Colon (tissue), 2 donors: ENCODE measurements around the gene ZFYVE28.

ENCODE experiments used
- FAIRE-seq: peaks from 2 replicates; lab custom pipeline; 2012; peaks lifted over from hg19 to GRCh38; lab: Jason Lieb, UNC
- donor health status: control.
- donor health status: control.

ZFYVE28 gene

DNA sequence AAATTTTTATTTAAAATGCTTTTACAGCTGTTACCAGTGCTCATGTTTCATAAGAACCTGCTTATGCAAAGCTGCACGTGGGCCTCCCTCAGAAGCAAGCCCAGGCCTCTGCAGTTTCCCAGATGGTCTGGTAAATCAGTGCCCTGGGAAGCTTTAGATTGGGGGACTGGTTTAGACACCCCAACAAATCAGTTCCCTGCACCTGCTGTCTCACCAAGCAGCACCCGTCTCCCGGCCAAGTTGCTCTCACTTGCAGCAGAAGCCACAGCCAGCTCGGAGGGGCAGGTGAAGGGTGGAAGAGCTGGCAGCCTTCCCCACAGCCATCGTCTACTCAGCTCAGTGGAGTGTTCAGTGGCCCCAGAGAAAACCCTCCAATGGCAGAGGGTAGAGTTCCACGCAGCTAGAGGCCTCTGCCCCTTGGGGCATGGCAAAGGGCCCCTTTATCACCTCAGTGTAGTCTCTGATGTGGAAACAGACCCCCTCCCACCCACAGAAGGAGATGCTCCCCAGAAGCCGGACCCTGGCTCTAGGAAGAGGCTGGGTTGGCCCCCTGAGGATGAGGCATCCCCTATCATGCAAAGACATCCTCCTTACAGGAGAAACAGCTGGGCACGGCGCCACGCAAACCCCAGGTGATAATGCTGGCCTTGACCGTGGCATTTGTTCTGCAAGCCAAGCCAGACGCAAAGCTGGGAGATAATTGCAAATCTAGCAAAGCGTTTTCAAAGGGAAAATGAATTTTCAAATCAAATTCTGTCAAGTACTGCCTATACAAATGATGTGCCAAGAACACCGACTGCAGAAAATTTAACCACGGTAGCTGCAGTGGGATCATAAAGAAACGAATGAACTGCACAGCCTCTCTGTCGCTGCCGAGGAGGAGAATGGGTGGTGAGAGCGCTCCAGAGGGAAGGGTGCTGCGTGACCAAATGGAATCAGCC lies 51.9 kb downstream of the ZFYVE28 start:
- no peak for FAIRE-seq

DNA sequence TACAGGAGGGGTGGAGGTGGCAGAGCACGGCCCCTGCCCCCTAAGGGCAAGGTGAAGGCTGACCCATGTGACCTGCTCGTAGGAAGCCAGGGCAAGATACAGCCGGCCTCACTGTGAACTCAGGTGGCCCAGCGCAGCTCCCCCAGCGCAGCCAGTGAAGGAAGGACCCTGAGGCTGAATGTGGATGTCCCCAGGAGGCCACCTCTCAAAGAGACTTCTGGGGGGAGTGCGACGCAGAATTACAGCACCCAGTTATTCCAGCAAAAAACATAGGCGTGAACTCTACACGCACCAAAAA lies 52.6 kb downstream of the ZFYVE28 start:
- no peak for FAIRE-seq

DNA sequence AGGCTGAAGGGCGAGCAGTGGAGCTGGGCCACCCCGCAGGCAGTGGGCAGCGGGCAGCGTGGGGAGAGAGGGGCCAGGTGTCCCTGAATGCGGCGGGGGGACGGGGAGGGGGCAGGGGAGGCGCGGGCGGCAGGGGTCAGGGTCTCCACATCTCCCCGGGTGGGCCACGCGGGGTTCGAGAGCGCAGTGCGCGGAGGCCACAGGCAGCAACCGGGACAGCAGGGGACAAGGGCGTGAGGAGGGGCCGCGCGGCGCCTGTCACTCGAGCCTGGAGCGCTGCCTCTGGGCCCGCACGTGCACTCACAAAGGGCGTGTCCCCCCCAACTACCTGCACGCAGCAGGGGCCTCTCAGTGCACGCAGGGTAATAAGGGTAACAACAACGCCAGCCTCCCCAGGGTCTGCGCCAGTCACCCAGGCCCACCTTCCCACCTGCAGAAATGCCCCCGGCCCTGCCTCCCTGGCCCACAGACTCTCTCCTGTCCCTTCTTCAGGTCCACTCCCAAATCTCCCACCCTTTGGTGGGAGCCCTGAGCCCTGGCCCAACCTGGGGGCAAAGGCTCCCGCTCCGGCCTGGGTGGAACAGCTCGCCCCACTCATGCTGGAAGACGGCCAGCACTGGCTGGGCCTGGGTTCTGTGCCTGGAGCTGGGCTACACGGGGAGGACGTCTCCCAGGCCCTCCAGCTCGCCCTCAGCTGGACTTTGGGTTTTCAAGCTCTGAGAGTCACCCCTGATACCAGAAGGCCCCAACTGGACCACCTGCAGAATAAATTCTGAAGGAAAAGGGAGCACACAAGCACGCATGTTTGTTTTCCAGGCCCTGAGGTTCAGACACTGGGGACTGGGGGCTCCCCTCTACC lies 53.2 kb downstream of the ZFYVE28 start:
- FAIRE-seq: no peak

DNA sequence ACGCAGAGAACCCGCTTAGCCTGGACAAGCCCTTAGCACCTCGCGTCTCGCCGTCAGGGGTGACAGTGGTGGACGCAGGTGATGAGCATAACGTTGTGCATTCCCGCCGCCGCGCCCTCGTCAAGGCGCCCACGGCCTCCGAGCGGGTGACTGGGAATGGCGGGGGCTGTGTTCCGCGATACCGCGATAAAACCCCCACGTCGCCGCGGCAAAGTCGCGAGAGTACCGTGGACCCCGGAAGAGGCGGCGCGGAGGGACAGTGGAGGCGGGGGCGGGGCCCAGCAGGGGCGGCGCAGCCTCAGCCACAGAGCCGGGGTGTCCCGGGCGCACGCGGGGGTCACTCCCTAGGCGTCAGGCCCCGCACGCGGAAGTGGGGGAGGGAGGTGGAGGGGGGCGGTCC lies 53.8 kb downstream of the ZFYVE28 start:
- no peak for FAIRE-seq

DNA sequence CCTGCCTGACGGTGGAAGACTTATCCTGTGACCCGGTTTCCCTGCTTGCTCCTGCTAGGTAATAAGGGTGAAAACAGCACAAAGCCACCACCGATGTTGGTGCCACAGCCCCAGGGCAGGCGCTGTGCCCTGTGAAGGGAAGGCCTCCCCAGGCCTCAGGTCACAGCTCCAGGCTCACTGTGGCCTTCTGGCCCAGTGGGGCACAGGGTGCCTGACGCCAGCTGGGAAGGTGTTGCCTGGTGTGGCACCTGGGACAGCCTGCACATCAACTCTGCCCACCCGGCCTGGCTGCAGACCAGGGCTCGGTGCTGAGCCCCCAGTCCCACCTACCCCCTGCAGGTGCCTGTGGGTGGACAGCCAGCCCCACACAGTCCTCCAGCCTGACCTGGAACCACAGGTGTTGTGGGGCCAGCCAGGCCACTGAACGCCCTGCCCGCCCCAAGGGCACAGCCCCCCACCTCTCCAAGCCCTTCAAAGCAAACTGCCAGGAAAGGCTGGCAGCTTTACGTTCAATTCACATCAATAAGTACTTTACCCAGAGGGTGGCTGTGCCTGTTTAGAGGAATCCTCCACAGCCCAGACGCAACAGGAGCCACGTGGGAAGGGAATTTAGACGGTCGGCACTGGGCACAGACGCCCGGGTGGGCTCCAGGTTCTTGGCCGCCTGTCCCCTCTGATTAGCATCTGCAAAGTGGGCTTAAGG lies 54.3 kb downstream of the ZFYVE28 start:
- FAIRE-seq: no peak

DNA sequence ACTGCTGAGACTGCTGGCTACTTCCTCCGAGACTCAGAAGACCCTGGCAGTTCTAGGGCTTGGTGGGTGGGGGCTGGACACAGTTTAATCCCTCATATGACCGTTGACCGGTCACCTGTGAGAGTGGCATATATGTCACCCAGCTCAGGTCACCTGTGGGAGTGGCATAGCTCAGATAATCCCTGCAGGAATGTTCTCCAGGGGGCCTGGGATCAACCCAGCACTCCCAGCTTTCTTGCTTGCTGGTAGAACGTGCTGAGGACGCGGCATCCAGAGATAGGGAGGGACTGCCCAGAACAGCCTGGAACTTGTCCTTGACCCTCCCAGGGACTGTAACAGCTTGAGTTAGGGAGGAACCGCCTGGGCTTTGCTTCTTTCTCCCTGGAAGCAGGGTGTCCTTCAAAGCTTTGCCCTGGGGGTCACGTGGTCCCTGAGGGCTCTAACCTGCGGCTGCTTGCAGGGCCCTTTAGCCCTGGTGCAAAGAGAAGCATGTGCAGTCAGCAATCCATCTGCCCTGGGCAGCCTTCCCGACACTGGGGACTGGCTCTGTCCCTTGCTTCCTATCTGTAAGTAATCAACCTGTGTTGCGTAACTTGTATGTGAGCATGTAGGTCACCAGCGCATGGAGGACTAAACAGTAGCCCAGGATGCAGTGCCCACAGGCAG lies 55.3 kb downstream of the ZFYVE28 start:
- FAIRE-seq: no peak

DNA sequence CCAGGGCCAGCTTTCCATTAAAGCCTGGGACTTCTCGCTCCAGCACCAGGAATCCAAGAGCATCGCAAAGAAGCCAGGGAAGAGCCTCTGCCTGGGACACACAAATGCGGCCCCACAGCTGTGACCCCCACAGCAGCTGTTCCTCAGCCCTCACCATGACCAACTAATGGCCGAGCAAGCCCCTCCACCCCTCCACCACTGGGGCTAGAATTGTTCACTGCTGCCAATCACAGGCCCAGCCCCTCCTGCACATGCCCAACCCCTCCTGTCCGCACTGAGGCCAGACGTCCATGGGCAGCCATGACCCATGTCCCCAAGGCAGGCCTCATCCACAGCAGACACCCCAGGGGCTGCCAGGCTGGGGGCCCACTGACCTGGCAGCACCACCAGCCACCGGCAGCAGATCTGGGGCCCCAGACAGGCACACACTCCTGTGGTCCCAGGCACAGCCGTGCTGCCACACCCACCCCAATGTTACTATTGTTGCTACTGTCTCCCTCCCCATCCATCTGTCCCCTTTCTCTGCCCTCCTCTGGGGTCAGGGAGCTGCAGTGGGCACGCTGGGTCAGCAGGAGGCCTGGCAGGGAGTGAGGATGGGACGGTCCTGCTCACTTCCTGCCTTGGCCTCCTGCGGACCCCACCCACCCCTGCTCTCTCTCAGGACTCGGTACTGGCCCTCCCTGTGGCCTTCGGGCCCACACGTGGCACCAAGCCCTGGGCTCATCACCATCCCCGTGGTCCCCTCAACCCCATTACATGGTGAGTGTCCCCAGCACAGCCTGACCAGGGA lies 56.0 kb downstream of the ZFYVE28 start:
- FAIRE-seq: no peak

DNA sequence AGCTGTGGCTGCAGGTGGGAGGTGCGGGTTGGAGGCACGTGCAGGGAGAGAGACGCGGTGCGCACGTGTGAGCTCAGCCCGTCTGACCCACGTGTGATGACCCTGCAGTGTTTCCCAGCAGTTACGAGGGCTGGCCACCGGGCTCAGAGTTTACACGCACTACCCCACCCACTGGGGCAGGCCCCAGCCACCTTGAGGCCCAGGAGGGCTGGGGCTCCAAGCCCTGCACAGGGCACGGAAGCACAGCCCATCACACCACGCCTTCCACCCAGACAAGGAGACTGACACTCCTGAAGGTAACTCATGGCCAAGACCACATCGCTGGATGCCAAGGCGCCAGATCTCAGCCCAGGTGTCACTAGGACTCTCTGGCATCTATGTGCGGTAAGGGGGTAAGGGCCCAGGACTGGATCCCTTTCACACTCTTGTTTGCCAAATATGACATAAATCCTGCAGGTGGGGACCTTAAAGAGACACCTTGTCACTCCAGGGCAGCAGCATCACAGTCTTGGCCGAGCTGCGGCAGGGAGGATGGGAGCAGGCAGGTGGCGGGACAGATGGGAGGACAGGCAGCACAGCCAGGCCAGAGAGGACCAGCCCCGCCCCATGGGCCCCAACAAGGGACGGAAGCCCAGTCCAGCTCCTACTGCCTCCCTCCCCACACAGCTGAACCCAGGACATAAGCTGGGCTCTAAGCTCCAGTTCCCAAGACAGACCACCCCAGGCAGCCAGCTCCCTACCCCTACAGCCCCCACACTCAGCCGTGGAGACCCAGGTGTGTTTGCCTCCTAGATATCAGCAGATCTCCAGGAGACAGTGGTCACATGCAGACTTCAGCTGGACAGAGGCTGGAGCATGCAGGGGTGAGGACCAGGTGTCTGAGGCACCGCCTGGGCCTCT lies 56.8 kb downstream of the ZFYVE28 start:
- FAIRE-seq: no peak

DNA sequence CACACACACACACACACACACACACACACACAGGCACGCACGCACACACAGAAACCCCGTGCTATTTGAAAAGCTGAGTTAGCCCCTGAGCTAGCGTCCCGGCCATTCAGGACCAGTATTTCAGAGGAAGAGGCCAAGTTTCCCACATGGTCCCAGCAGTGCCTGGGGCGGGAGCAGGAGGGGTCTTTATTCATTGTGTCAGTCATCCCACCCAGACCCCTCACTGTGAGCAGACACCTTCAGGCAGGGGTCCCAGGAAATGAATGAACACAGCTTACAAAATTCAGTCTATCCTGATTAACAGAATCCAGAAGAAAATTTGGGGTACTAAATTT lies 58.1 kb downstream of the ZFYVE28 start:
- FAIRE-seq: no peak

DNA sequence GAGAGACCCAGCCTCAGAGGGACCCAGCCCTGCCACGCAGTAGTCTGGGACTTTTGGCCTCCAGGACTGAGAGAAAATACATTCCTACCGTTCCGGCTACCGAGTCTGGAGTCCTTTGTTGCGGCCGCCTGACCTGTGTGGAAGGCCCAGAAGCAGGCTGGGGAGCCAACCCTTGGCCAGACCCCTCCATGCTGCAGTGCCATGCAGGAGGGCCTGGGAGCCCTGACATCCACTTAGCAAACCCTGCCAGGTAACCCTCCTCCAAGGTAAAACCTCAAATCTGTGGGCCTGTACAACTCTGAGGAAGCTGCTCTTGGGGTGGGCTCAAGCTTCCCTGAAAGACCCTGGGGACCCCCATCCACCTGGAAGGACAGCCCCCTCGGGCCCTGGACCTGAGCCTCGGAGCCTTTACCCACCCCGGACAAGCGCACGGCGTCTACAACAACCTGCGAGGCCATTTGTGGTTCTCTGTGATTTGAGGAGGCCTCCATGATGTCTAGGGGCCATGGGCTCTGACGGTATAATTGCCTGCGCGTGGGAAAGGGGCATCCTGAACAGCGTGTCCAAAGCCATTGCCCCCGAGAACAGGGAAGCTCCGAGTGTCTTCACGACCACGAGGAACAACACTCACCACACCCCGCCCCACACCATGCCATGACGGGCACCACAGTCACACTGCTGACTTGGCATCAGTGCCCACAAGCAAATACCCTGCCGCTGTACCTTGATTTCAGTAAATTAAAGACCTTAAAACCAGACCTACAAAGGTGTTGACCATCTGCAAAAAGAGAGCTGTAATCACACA lies 58.7 kb downstream of the ZFYVE28 start:
- no peak for FAIRE-seq

DNA sequence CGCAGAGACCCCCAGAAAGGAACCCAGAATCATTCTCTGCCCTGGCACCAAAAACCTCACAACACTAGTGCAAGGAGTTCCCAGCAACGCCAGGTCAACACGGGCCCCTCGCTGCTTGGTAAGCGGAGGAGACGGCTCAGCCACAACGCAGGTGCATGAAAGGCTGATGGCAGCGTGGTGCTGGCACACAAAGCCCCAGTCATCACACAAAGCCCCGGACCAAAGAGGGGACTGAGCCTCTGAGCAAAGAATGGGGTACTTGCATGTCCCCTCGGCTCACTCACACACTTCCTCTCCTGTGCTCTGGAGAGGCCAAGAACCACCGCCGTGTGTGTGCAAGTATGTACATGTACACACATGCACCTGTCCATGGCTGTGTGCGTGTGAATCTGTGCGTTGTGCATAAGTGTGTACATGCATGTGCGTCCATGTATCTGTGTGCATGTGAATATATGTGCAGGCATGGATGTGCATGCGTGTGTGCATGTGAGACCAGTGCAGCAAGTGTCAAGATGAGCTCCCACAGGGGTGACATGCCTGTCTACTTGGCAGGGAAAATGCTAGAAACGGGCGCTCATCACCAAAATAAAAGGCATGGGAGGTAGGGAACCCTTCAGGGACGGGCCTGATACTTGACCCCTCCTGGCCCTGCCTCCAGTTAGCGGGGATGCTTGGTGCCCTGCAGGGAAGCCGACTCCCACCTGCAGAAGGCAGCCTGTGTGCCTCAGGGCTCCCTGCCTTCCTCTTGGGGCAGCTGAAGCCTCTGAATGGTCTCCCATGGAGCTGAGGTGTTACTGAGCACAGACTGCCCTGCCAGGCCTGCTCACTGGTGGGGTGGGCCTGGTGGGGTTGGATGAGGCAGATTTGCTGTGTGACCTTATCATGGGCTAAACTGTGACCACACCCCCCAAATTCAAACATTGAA lies 60.4 kb downstream of the ZFYVE28 start:
- FAIRE-seq: no peak

DNA sequence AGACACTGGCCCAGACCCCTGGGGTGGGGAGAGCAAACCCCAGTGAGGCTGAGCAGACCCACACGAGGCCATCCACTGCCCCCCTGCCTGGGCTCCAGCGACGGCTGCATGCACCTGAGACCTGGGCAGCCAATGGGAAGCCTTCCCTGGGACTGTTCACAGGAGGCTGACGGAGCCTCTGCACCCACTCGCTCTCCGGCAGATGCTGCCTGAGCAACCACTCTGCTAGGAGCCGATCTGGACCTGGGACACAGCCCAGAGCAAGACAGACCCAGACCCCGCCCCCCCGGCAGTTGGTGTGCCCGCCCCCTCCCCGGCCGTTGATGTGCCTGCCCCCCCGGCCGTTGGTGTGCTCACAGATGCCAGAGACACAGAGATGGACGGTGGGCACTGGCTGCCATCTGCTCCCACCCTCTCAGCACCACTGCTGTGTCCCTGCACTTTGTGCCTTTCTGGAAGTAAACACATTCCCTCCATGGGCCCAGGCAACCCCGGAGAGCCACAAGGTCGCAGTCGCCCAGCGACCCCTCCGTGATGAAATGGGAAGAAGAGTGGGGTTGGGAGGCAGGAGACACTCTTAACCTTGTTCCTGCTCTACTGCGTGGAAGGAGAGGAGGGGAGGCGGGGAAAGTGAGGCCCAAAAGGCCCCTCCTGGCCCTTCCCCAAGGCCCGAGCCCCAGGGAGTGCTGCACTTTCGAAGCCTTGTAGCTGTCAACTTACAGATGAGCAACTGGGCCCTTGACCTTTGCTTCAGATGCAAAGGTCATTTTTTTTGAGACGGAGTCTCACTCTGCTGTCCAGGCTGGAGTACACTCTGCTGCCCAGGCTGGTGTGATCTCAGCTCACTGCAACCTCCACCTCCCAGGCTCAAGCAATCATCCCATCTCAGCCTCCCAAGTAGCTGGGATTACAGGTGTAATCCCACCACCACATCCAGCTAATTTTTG lies 62.0 kb downstream of the ZFYVE28 start:
- FAIRE-seq: no peak

DNA sequence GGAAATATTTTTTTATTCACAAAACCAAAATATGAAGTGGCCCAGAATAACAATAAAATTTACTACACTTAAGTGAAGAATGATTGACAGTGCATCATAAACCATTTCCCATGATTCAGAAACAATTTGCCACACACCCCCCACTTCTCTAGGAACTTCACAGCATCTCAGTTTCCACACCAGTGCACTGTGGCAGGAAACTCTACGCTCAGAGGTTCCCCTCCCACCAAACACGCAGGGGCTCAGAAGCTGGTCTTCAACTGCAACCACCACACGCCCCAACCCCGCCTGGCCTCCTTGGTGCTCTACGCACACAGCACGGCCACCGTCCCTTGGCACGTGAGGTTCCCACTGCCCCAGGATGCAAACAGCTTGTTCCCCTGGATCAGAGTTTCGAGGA lies 63.7 kb downstream of the ZFYVE28 start:
- FAIRE-seq: no peak

DNA sequence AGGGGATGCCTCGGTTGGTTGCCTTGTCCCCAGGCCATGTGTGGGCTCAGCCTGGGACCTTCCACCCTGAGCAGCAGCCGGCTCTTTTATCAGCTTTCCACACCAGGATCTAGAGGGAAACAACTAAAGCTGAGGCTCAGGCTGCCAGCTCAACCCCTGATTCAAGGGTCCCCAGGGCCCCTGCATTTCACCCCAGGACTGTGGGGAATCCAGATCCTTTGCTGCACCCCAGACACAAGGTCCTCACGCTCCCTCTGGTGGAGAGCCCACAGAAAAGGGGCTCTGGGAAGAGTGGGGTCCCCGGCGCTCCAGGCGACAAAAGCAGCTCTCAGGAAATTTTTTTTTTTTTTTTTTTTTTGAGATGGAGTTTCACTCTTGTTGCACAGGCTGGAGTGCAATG lies 64.3 kb downstream of the ZFYVE28 start:
- FAIRE-seq: no peak

DNA sequence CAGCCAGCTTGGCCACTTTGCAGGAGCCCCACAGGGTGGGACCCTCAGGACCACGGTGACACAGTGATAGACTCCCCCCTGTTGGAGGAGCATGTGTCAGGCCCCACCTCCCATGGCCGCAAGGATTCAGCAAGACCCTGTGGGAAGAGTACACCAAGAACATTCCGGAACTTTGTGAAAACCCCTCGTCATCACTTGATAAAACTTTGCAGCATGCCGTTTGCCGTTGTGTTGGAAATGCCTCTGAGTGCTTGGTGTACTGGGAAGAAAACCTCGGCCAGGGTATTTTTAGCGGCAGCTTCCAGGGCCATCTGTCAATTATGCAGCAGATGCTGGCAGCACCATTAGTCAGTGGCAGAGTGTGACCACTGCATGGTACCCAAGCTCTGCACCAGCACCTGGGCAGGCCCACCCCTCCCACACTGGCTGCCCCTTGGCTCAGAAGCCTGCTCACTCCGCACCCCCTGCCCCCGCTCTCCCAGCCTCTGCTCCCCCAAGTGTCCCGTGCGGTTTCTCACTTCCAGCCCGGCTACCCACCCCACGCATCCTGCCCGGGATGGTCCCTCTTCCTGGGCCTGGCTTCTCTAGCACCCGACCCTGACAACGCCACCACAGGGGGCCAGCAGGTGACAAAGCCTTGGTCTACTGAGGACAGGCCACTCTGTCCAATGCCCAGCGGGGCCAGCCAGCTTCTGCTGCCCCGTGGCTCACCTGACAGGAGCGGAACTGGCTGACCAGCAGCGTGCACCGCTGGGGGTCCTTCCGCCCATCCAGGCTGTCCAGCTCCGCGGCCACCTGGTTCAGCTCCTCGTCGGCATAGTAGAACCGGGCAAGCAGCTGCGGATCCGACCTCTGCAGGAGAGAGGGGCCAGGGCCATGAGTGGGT lies 65.0 kb downstream of the ZFYVE28 start:
- FAIRE-seq: no peak

DNA sequence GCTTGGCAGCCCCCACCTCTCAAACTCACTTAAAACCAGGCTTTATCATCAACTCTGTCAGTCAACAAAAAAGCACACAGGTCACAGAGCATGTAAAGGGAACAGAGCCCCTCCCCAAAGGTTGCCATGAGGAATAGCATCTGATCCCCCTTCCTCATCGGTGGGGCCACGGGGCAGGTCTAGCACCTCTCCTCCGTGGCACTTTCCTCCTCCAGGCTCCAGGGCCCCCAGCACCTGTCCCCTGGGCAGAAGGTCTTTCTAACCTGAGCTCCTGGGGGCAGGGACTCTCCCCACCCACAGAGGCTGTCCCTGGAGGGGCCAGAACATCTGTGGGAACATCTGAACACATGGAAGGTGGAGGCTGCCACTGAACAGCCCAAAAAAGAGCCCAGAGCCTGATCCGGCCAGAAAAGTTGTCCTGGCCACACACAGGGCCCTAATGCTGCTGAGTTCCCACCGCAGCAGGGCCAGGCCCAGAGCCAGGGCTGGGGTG lies 65.7 kb downstream of the ZFYVE28 start:
- FAIRE-seq: no peak
